ENCODE data around the gene BCAS3.

BCAS3 gene

DNA sequence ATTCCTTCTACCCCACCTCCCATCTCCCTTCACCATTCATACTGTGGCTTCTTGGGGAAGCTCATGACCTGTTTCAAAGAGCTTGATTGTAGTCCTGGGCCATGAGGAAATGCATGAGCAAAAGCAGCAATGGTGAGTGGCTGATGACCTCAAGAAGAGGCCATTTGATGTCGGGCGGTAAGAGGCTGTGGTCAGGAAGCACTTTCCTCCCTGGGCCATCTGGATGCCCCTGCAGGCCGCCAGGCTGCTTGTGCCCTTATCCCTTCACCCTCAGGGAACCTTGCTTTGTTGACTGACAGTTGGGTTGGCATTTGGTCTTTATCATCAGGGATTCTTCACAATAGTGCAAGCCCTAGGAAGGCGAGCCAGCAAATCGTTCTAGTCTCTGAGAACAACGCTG lies 643.7 kb downstream of the BCAS3 start:
- Histone ChIP-seq H3K9me3 (ENCODE audit: control insufficient read depth, low read length) (no peaks in the 10 kb centered on the region), H3K27ac (ENCODE audit: low read depth, low read length, severe bottlenecking) (no peak overlapping the region), H3K4me3 (ENCODE audit: extremely low read depth, insufficient read depth, low read length, poor library complexity, severe bottlenecking) (no peak overlapping the region), H3K4me1 (ENCODE audit: control insufficient read depth, insufficient read depth, low read length, poor library complexity, severe bottlenecking) (peaks cover 37% of the 10 kb centered on the region), H3K36me3 (ENCODE audit: control insufficient read depth, insufficient read depth, low read length) (no peaks in the 10 kb centered on the region)
- 89 to 92% methylated on average over 5 to 6 of the region's 6 CpGs for WGBS, 2 experiments (ENCODE audit: insufficient coverage in 2 of 2)

DNA sequence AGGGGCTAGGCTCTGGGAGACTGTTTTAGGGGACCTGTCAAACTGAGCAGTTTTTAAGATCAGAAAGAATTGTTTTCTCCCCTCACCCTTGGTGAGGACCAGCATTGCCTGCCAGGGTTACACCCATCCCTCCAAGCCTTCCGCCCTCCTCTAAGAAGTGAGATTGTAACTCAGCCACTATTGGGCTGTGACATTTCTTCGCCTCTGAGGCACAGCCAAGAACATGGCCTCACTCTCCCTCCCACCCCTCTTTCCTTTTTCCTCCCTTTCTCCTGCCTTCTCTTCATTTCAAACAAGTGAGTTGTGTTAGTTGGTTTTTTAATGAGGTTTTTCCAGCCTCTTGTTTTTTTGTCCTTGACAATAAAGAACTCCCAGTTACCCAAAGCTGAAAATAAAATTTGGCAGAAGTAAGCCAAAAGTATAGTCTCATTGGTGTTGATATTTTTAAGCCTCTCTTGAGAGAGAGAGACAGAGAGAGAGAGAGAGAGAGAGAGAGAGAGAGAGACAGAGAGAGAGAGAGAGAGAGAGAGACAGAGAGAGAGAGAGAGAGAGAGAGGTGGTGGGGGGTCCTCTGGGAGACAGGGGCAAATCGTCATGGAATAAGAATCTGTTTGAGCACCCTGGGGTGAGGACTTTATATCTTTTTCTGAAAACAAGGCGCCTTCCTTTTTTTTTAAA lies 644.8 kb downstream of the BCAS3 start:
- Histone ChIP-seq H3K27ac (ENCODE audit: low read depth, low read length, severe bottlenecking) (no peak overlapping the region), H3K36me3 (ENCODE audit: control insufficient read depth, insufficient read depth, low read length) (no peaks in the 10 kb centered on the region), H3K4me3 (ENCODE audit: extremely low read depth, insufficient read depth, low read length, poor library complexity, severe bottlenecking) (no peak overlapping the region), H3K4me1 (ENCODE audit: control insufficient read depth, insufficient read depth, low read length, poor library complexity, severe bottlenecking) (peaks cover 39% of the 10 kb centered on the region), H3K9me3 (ENCODE audit: control insufficient read depth, low read length) (no peaks in the 10 kb centered on the region)
- 64 to 82% methylated on average over 3 of the region's 4 CpGs for WGBS, 2 experiments (ENCODE audit: insufficient coverage in 2 of 2)

DNA sequence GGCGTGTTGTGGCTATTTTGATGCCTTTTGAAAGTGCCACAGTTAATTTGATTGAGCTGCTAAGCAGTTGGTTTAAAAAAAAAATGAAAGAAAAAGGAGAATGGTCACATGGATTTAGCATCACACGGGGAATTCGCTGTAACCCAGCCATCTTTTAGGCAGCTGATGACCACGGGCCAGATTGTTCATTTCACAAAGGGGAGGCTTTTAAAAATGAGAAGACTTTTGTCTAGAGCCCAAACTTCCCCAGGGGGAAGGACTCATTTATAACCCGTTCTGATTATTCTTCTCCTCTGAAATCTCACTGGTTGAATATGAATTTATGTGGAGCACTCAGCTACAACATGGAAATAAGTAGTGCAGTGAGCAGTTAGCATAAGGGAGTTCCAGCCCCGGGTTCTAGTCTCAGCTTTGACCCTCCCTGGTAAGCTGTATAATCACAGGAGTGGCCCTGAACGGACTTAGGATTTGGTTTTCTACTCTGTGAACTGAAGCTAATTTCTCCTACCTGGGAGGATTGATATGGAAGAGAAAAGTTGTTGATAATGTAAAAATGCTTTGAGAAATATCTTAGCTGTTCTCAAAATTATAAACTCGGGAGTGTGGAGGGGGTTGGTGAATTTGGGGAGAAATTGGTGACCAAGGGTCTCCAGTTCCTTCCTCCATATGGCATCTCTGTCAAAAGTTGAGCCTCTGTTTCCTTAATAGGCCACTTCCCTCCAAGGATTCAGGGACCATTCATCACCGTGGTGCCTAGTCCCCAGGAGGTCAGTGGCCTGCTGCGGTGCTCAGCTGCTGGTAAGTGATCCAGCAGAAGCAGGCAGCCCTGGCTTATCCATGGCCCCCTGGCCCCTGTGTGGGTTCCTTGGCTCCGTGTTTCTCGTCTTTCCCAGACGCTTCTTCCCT lies 645.6 kb downstream of the BCAS3 start:
- Histone ChIP-seq H3K9me3 (ENCODE audit: control insufficient read depth, low read length) (no peaks in the 10 kb centered on the region), H3K4me1 (ENCODE audit: control insufficient read depth, insufficient read depth, low read length, poor library complexity, severe bottlenecking) (peaks cover 39% of the 10 kb centered on the region), H3K4me3 (ENCODE audit: extremely low read depth, insufficient read depth, low read length, poor library complexity, severe bottlenecking) (no peak overlapping the region), H3K36me3 (ENCODE audit: control insufficient read depth, insufficient read depth, low read length) (no peaks in the 10 kb centered on the region), H3K27ac (ENCODE audit: low read depth, low read length, severe bottlenecking) (peak overlapping the region; percentile 33)
- WGBS, 2 experiments (ENCODE audit: insufficient coverage in 2 of 2) = 62 to 64% methylated on average over 10 to 11 of the region's 13 CpGs

DNA sequence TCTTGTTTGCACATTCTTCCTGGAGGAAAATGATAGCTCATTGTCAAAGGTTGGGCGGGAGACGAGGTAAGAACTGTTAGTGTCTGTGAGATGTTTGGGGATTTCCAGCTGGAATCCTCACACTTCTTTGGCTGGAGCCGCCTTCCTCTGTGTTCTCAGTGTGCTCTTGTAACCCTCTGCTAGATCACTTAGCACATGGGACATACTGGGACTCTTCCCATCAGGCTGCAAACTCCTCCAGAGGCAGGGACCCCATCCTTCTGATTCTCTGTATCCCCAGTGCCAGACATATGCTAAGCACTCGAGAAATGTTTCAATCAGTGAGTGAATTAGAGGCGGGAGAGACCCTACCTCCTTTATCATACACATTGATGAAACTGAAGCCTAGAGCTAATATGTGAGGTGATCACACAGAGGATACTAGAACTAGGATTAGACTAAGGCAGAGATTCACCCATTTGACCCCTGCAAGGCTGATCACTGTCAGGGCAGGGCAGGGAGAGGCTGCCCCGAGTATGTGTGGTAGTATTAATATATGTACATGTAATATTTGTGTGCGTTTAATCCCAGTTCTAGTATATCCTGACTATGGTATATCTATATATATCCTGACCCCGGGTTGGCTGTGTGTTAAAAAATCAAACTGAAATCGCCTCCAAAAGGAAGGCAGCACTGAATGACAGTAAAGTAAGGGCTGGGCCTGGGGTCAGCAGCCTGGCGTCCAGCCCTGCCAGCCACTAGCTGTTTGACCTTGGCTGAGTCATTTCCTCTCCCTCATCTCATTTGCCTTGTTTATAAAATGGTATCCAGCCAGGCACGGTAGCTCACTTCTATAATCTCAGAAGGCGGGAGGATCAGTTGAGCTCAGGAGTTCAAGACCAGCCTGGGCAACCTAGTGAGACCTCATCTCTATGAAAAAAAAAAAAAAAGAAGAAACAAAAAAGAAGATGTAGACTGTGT lies 646.5 kb downstream of the BCAS3 start:
- H3K27ac ChIP-seq (ENCODE audit: low read depth, low read length, severe bottlenecking) = peak overlapping the region; percentile 33
- peaks cover 39% of the 10 kb centered on the region for H3K4me1 ChIP-seq (ENCODE audit: control insufficient read depth, insufficient read depth, low read length, poor library complexity, severe bottlenecking)
- WGBS, 2 experiments (ENCODE audit: insufficient coverage in 2 of 2) = 88 to 91% methylated on average over 4 to 5 of the region's 12 CpGs
- no peaks in the 10 kb centered on the region for H3K9me3 ChIP-seq (ENCODE audit: control insufficient read depth, low read length)
- H3K4me3 ChIP-seq (ENCODE audit: extremely low read depth, insufficient read depth, low read length, poor library complexity, severe bottlenecking) = no peak overlapping the region
- no peaks in the 10 kb centered on the region for H3K36me3 ChIP-seq (ENCODE audit: control insufficient read depth, insufficient read depth, low read length)

DNA sequence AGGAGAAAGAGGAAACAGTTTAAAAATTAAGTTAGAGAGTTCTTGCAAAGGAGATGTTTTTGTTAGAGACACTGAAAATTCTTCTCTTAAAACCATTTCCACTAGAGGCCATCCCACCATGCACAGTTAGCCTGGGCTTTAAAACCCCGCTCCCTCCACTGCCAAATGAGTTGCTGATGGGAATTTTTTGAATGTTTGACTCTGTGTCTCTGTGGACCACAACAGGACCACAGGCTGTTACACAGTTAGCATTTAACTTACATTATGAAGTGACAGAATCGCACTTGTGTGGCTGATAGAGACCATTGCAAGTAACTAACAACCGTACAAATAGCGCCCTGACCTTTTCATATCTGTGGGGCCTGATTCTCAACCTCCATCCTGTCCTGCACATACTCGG lies 647.3 kb downstream of the BCAS3 start:
- H3K4me3 ChIP-seq (ENCODE audit: extremely low read depth, insufficient read depth, low read length, poor library complexity, severe bottlenecking) = no peak overlapping the region
- H3K9me3 ChIP-seq (ENCODE audit: control insufficient read depth, low read length) = no peaks in the 10 kb centered on the region
- no peak overlapping the region for H3K27ac ChIP-seq (ENCODE audit: low read depth, low read length, severe bottlenecking)
- WGBS, 2 experiments (ENCODE audit: insufficient coverage in 2 of 2) = 88 to 91% methylated on average over 3 to 5 of the region's 5 CpGs
- peaks cover 39% of the 10 kb centered on the region for H3K4me1 ChIP-seq (ENCODE audit: control insufficient read depth, insufficient read depth, low read length, poor library complexity, severe bottlenecking)
- no peaks in the 10 kb centered on the region for H3K36me3 ChIP-seq (ENCODE audit: control insufficient read depth, insufficient read depth, low read length)

DNA sequence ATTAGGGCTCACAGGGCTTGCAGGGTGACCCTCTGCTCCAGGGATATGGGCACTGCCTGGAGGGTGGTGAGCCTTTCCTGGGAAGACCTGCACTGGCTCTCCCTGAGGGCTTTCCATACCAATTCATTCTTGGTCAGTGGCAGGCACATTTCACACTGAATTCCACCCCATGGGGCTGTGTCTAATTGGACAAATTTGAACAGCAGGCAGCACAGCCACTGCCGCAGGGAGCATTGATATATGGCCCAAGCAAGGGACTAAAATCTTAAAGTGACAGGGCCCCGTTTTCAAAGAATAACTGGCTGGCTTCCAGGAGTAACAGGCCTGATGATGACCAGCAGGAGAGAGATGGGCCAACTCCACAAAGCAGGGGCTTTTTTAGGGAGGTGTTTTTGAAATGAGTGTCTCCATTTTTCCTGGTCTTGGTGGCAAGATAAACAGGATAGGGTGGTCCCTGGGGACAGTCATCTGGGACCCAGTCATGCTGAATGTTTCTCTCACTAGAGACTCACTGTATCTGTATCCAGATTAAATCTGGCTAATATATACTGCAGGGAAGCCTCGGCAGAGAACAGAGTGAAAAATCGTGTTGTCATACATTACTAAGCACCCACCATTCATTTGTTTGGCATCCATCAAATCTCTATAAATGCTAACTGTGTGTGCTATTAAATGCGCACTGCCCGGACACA lies 647.9 kb downstream of the BCAS3 start:
- 59 to 79% methylated on average over 3 of the region's 6 CpGs for WGBS, 2 experiments (ENCODE audit: insufficient coverage in 2 of 2)
- Histone ChIP-seq H3K36me3 (ENCODE audit: control insufficient read depth, insufficient read depth, low read length) (no peaks in the 10 kb centered on the region), H3K27ac (ENCODE audit: low read depth, low read length, severe bottlenecking) (peak overlapping the region; percentile 25)

DNA sequence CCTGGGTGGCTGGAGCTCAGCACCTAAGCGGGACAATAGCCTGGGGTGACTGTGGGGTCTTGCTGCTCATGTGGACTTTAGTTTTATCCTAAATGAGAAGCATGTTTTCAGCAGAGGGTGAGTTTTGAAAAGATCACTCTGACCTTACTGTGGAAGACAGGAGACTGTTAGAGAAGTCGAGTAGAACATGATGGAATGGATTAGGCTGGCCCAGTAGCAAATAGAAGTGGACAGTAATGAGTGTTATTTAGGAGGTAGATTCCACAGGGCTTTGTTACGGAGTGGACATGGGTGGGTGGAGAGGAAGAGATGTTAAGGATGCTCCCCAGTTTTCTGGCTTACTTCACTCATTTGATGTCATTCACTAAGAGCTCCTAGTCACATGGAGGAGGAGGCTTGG lies 648.7 kb downstream of the BCAS3 start:
- WGBS, 2 experiments (ENCODE audit: insufficient coverage in 2 of 2) = 87 to 90% methylated on average over 3 of the region's 3 CpGs
- Histone ChIP-seq H3K27ac (ENCODE audit: low read depth, low read length, severe bottlenecking) (no peak overlapping the region), H3K36me3 (ENCODE audit: control insufficient read depth, insufficient read depth, low read length) (no peaks in the 10 kb centered on the region), H3K4me3 (ENCODE audit: extremely low read depth, insufficient read depth, low read length, poor library complexity, severe bottlenecking) (no peak overlapping the region), H3K9me3 (ENCODE audit: control insufficient read depth, low read length) (no peaks in the 10 kb centered on the region), H3K4me1 (ENCODE audit: control insufficient read depth, insufficient read depth, low read length, poor library complexity, severe bottlenecking) (peaks cover 34% of the 10 kb centered on the region)

More for the DNA sequence above, 647.9 kb downstream of the BCAS3 start:
- no peaks in the 10 kb centered on the region for H3K9me3 ChIP-seq (ENCODE audit: control insufficient read depth, low read length)
- no peak overlapping the region for H3K4me3 ChIP-seq (ENCODE audit: extremely low read depth, insufficient read depth, low read length, poor library complexity, severe bottlenecking)
- peaks cover 39% of the 10 kb centered on the region for H3K4me1 ChIP-seq (ENCODE audit: control insufficient read depth, insufficient read depth, low read length, poor library complexity, severe bottlenecking)

DNA sequence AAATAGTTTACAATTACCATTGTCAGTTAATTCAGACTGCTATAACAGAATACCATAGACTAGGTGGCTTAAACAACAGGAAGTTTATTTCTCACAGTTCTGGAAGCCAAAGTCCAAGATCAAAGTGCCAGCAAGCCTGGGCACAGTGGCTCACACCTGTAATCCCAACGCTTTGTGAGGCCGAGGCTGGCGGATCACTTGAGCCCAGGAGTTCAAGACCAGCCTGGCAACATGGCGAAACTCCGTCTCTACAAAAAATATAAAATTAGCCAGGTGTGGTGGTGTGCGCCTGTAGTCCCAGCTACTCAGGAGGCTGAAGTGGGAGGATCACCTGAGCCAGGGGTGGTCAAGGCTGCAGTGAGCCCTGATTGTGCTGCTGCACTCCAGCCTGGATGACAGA lies 650.7 kb downstream of the BCAS3 start:
- no peak overlapping the region for H3K27ac ChIP-seq (ENCODE audit: low read depth, low read length, severe bottlenecking)
- no peaks in the 10 kb centered on the region for H3K36me3 ChIP-seq (ENCODE audit: control insufficient read depth, insufficient read depth, low read length)
- peaks cover 30% of the 10 kb centered on the region for H3K4me1 ChIP-seq (ENCODE audit: control insufficient read depth, insufficient read depth, low read length, poor library complexity, severe bottlenecking)
- H3K9me3 ChIP-seq (ENCODE audit: control insufficient read depth, low read length) = no peaks in the 10 kb centered on the region
- WGBS, 2 experiments (ENCODE audit: insufficient coverage in 2 of 2) = 89 to 98% methylated on average over 4 to 6 of the region's 6 CpGs
- no peak overlapping the region for H3K4me3 ChIP-seq (ENCODE audit: extremely low read depth, insufficient read depth, low read length, poor library complexity, severe bottlenecking)

DNA sequence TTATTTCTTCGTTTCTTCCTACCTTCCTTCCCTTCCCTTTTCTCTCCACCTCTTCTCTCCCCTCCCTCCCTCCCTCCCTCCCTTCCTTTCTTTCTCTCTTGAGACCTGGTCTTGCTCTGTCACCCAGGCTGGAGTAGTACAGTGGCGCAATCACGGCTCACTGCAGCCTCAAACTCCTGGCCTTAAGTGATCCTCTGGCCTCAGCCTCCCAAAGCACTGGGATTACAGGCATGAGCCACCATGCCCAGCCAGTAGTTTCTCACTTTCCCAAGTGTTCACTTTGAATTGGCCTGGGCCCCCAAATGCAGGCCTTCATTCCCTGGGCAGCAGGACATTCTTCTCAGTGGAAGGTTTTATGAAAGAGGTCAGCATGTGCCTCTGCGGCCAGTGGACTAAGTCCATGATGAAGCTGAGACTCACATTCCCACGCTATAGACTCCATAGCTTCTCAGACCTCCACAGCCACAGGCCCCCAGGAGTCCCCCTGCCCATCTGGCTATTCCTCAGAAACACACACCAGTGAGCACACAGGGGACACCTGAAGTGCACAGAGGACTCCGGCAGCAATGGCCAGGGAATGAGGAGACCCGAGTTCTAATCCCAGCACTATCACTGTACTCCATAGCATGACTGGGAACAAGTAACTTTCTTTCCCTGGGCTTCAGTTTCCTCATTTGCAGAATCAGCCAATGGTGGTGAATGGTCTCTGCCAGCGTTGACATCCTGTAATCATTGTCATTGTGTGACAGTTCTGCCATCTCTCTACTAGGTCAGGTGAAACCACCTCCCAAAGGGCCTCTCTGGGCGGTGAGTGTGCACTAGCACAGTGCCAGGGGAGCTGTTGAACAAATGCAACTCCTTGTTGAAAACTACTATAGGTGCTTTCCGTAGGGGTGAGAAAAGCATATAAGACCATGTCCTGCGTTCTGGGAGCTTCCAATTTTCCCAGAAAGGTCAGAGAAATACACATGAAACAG lies 652.8 kb downstream of the BCAS3 start:
- Histone ChIP-seq H3K4me1 (ENCODE audit: control insufficient read depth, insufficient read depth, low read length, poor library complexity, severe bottlenecking) (peaks cover 17% of the 10 kb centered on the region), H3K4me3 (ENCODE audit: extremely low read depth, insufficient read depth, low read length, poor library complexity, severe bottlenecking) (no peak overlapping the region), H3K27ac (ENCODE audit: low read depth, low read length, severe bottlenecking) (no peak overlapping the region), H3K9me3 (ENCODE audit: control insufficient read depth, low read length) (no peaks in the 10 kb centered on the region), H3K36me3 (ENCODE audit: control insufficient read depth, insufficient read depth, low read length) (no peaks in the 10 kb centered on the region)
- WGBS, 2 experiments (ENCODE audit: insufficient coverage in 2 of 2) = 90 to 92% methylated on average over 6 to 7 of the region's 11 CpGs

All from mesodermal cell (in vitro differentiated cells).